HG03442 (cell line): ENCODE data around the gene PRR29.

Source experiments
- ATAC-seq: cut with Tn5 transposase; IDR thresholded peaks from one replicate; pipeline ENCODE4 v1.9.1; 2021; ENCODE audit warnings: mild to moderate bottlenecking, moderate library complexity; ENCODE audit not compliant: unreplicated experiment

PRR29 gene

DNA sequence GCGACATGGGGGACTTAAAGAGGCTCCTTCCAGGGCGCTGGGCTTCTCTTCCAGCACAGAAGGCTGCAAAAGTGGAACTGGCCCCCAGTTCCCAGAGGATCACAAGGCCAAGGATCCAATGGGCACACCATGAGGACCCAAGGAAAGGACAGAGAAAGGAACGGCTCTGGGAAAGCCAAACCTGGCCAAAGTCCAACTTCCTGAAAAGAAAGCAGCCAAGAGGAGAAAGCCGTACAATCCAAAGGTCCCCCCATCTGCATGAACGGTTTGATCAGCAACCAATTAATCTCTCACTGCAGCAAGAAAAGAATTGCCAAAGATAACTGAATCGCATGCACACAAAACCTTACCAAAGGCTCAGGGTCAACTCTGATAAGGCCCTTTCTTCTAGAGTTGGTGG is 42.1 kb downstream of the PRR29 start:
- no peak for ATAC-seq

DNA sequence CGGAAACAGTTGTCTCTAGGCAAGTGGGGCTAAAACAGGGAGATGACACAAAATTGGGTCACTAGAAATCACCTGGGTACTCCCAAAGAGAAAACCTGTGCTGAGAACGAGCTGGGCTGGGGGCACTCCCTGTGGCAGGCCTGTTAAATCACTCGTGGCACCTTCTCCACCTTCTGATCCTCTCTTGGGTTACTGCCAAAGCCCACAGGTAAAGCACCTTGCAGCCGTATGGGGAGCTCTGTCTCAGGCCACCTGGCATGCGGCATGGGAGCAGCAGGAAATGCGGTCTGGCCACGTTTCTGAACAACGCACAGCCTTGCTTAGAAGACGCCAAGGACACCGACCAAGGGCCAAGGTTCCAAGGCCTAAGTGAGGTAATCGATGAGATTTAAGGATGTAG is 43.8 kb downstream of the PRR29 start:
- ATAC-seq, result no peak

DNA sequence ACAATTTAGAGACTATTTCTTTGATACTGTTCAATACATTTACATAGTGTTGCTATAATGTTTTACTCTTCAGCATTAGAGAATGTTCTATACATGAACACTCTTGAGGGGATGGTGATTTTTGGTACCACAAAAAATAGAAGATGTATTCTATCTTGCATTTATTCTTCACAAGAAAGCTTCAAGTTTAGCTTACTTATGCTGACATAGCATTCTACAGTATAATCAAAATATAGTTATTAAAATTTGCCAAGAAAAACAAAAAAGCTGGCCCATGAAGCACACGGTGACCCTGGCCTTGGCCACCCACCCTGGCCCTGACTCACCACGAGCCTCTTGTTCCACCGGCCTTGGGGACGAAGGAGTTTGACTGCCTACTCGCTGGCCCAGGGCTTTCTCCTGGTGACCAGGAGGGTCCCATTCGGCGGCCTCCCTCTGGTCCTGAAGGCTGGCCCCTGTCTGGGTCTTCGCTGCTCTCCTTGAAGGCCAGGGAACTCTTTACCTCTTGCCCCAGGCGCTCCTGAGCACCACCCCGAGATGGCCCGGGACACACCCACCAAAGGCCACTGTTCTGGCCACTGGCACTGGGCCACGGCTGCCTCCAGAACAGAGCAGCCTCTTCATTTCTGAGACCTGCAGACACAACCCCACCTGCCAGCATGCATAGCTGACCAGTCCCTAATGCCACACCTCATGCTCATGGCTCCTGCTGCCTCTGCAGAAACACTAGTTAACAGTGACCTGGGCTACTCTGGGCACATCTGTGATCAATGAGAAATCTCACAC is 44.7 kb downstream of the PRR29 start:
- no peak for ATAC-seq

DNA sequence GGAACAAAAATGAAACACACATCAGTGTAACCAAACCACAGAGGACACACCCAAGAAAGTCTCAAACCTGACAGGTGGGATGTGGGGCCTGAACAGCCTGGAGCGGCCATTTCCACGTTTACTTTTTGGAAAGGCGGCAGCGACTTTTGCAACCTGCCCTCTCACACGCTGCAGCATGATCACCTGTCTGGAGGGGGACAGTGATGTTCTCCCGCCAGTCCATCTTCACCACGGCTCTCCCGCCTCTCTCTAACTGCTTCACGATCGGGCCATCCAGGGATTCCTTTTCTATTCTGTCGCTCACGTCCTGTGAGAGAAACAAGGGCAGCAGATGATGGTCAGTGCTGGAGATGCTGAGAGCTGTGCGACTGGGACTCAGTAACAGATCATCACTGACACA is 47.0 kb downstream of the PRR29 start:
- ATAC-seq, result no peak

GRCh38 chr17:64048805-64049204 is 50.7 kb downstream of the PRR29 start:
- no peak for ATAC-seq

DNA sequence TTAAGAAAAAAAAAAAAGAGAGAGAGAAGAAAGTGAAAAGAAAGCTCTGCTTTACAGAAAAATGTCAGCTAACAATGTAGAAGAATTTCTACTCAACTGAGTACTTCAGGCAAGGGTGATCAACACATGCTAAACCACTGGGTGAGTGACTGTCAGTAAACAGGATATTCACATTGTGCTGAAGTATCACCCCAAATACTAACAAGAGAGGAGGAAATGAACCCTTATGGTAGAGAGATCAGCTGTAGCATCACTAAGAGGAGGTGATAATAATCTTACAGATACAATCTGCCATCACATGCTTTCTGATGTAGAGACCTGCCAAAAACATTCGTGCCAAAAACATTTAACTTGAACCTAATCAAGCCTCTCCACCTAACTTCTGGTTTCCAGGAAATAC is 53.0 kb downstream of the PRR29 start:
- ATAC-seq, result no peak

- ATAC-seq, result no peak
These were observed 55.0 kb downstream of the PRR29 start for GRCh38 chr17:64053101-64053500.
